Renal pelvis (tissue), 4 donors: Measurements from ENCODE around the gene TXNDC9. TPM values are rescaled to one million over a fixed set of nuclear protein-coding genes. Genes with fewer than 3 reads are reported as not detected.
A peak's percentile ranks its signal among the peaks of the same experiment; 100 is the strongest.
"Not testable (repeated sequence)": the region's sequence is repeated elsewhere in the genome, so short reads cannot be mapped to it uniquely, and the experiment has no call there.

Experiments used
- DNase-seq: peaks from one replicate; pipeline ENCODE4 v3.0.0-alpha.2; 2013
- polyA plus RNA-seq, 3 donors: library from polyadenylated mRNA; unstranded; fragments of 120-200 nt; gene quantifications; one replicate each; pipeline ENCODE4 v1.2.1, GENCODE V29; 2013; ENCODE audit not compliant: insufficient read length in 3 of 3

TXNDC9 gene
- polyA plus RNA-seq, 3 donors = 40.6 to 45.7 (median 41.2) TPM

- DNase-seq = no peak
These were observed 4.6 kb upstream of the TXNDC9 start for GRCh38 chr2:99340669-99341236.

GRCh38 chr2:99338029-99338585, 2.0 kb upstream of the TXNDC9 start:
- DNase-seq = peak; percentile 4

GRCh38 chr2:99337113-99338028, 1.2 kb upstream of the TXNDC9 start, which contains the start of gene EIF5B:
EIF5B (plus strand) TSS chr2:99337389; CDS start chr2:99337555, 166 bp downstream.
- peak; percentile 95 for DNase-seq

DNA sequence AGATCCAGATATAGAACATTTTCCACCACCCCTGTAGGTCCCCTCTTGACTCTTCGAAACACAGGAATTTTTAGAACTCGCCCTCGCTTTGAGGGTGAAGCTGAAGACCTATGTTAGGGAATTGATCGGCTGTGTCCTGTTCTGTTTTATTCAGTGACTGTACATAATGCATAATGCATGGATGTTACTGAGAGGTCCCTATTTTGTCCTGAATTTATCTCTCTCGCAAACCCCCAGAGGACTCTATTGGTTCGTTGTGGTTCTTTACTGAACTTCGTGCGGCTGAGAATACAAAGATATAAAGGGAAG, 625 bp upstream of the TXNDC9 start:
- DNase-seq = no peak

DNA sequence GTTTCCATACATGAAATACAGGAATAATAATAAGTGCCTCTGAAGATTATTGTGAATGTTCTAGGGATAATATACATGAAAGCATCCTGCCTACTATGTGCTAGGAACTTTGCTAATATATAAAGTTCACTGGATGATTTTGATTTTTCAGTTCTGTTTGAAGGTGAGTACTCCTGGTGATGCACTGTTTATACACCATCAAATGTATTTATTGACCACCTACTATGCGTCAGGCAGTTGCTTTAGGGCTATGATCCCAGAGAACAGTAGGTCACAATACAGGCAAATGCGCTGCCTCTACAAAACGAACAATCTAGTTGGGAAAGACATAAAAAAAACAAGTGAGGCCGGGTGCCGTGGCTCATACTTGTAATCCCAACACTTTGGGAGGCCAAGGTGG, 10.7 kb downstream of the TXNDC9 start:
- DNase-seq = no peak

GRCh38 chr2:99317873-99318200, 18.3 kb downstream of the TXNDC9 start:
- DNase-seq = not testable (repeated sequence)

- no peak for DNase-seq
These were observed 18.8 kb downstream of the TXNDC9 start for GRCh38 chr2:99317161-99317872.

DNA sequence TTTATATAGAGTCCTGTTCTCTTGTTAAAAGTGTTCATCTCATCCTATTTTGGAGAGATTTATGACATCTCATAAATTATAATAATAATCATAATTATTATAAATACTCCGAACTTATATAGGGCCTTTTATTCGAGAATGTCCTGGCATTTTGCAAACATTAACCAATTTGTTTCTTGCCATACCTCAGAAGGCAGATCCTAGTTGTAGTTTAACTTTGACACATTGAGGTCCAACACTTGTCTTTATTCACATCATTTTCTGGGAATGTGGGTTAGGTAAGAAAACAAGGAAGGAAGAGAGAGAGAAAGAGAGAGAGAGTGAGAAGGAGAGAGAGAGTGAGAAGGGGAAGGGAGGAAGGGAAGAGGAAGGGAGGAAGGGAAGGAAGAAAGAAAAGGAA, 35.0 kb downstream of the TXNDC9 start, which contains the start of gene LYG1:
TSS of gene LYG1 (minus strand) at position 101 of the 400 bp plus-strand sequence. CDS start 5,527 bp downstream, outside the sequence.
- not testable (repeated sequence) for DNase-seq

GRCh38 chr2:99299580-99299979, 36.6 kb downstream of the TXNDC9 start:
- no peak for DNase-seq

- DNase-seq = no peak
These were observed 38.1 kb downstream of the TXNDC9 start for GRCh38 chr2:99297994-99298393.

DNA sequence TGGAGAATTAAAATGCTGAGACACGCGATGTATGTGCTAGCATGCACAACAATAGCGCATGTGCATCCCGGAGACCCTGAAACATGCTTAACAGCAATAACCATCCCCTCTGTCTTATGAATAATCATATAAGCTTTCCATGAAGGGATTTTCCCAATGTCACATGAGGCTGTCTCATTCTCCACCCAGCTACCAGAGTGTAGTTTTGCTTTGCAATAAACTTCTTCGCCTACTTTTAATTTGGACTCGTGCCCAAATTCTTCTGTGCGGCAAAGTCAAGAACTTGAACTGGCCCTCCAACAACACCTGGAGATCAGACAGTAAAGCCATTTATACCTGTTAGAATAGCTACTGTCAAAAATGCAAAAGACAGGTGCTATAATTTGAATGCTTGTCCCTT, 50.6 kb downstream of the TXNDC9 start:
- no peak for DNase-seq

GRCh38 chr2:99279969-99280695, 56.0 kb downstream of the TXNDC9 start:
- DNase-seq = no peak

- no peak for DNase-seq
These were observed 57.3 kb downstream of the TXNDC9 start for GRCh38 chr2:99278793-99279291.

DNA sequence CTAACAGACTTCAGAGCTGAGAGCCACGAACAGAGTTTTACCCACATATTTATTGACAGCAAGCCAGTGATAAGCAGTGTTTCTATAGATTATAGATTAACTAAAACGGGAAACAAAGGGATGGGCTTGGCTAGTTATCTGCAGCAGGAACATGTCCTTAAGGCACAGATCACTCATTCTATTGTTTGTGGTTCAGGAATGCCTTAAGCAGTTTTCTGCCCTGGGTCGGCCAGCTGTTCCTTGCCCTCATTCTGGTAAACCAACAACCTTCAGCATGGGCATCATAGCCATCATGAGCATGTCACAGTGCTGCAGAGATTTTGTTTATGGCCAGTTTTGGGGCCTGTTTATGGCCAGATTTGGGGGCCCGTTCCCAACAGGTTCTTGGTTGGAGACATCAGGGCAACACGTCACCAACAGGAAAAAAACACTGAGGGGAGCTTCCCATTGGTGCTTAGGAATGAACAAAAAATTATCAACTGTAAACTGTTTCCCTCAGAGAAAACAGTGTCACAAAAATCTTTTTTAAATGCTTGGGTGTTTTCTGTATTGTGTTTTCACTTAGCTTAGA, 57.9 kb downstream of the TXNDC9 start:
- DNase-seq = not testable (repeated sequence)

DNA sequence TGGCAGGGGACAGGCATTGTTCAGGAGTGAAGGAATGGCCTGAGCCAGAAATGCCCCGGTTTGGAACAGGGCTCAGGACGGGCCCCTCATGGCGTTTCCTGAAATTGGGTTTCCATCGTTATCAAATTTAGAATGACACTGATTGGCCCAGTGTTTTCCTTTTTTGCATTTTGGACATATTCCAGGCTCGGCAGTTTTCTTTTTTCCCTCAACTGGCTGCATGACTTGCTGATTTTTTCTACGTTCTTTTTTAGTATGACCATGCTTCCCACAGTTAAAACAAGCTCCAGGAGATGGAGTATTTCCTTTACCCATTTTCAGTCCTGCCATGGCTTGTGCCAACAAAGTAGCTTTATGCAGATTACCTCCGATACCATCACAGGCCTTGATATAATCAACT, 60.3 kb downstream of the TXNDC9 start:
- no peak for DNase-seq

Other genes with a start within 250 kb of the TXNDC9 start
- gene C2orf15, start 194.6 kb downstream of the TXNDC9 start, polyA plus RNA-seq = 10 to 100 TPM in 2 of 3 donors, 1 to 10 TPM in 1; 9.6 to 13.1 (median 10.0) TPM
- 10 to 100 TPM; 14.7 to 20.4 (median 17.0) TPM for gene TSGA10, start 181.4 kb downstream of the TXNDC9 start, polyA plus RNA-seq
- gene LIPT1, start 181.4 kb downstream of the TXNDC9 start, polyA plus RNA-seq = 10 to 100 TPM; 13.5 to 19.0 (median 18.8) TPM
- gene MITD1, start 155.3 kb downstream of the TXNDC9 start, polyA plus RNA-seq = 10 to 100 TPM; 36.3 to 50.9 (median 49.8) TPM
- 10 to 100 TPM; 45.5 to 53.1 (median 45.7) TPM for gene MRPL30, start 155.1 kb downstream of the TXNDC9 start, polyA plus RNA-seq
- under 1 TPM; 0.17 to 0.99 (median 0.58) TPM for gene LYG2, start 80.7 kb downstream of the TXNDC9 start, polyA plus RNA-seq
- 1 to 10 TPM; 3.0 to 6.8 (median 4.2) TPM for gene LYG1, start 35.1 kb downstream of the TXNDC9 start, polyA plus RNA-seq
- gene EIF5B, start 1.1 kb upstream of the TXNDC9 start, polyA plus RNA-seq = 10 to 100 TPM; 60.6 to 76.2 (median 65.0) TPM
- gene REV1, start 153.7 kb upstream of the TXNDC9 start, polyA plus RNA-seq = 10 to 100 TPM; 45.3 to 79.9 (median 64.6) TPM